Smooth muscle cell of the coronary artery (primary cell): ENCODE results near the gene FOSB. TPM values are rescaled to one million over a fixed set of nuclear protein-coding genes. Genes with fewer than 3 reads are reported as not detected.

Experiments
- total RNA-seq: library from RNA; depleted of rRNA; stranded (reverse); fragments of >200 nt; gene quantifications from 2 replicates; pipeline ENCODE4 v1.2.3, GENCODE V29; 2014; ENCODE audit warnings: low replicate concordance

FOSB gene
- total RNA-seq = 0.94 and 6.2 TPM in 2 replicates

GRCh38 chr19:45467456-45468158, at the start of gene FOSB:
Gene FOSB, plus strand, starts transcription at chr19:45467996. Its CDS starts 591 bp downstream, at chr19:45468587.

GRCh38 chr19:45423589-45424190, 44.1 kb upstream of the FOSB start, which contains the start of gene ERCC1:
Gene ERCC1, minus strand, starts transcription at chr19:45423917. Its CDS starts 543 bp downstream, at chr19:45423374.

GRCh38 chr19:45498411-45499195, 30.8 kb downstream of the FOSB start, which contains the start of gene PPM1N:
Gene PPM1N, plus strand, starts transcription at chr19:45498443. Its CDS starts 30 bp downstream, at chr19:45498473.

GRCh38 chr19:45506989-45507871, 39.4 kb downstream of the FOSB start, which contains the start of gene VASP:
Gene VASP, plus strand, starts transcription at chr19:45507479. Its CDS starts 293 bp downstream, at chr19:45507772.

Other genes with a start within 250 kb of the FOSB start
- under 0.01 TPM in 1 of 2 replicates, not detected in the other for gene EXOC3L2, start 222.6 kb upstream of the FOSB start, total RNA-seq
- 9.1 and 12.3 TPM in 2 replicates for gene MARK4, start 216.7 kb upstream of the FOSB start, total RNA-seq
- not detected in 2 replicates for gene CKM, start 145.1 kb upstream of the FOSB start, total RNA-seq
- gene KLC3, start 127.2 kb upstream of the FOSB start, total RNA-seq = 0.23 TPM in 1 of 2 replicates, not detected in the other
- gene ERCC2, start 97.4 kb upstream of the FOSB start, total RNA-seq = 20.2 and 21.0 TPM in 2 replicates
- 2.3 and 9.7 TPM in 2 replicates for gene PPP1R13L, start 62.9 kb upstream of the FOSB start, total RNA-seq
- gene POLR1G, start 61.4 kb upstream of the FOSB start, total RNA-seq = 2.8 and 7.7 TPM in 2 replicates
- gene ERCC1, start 44.1 kb upstream of the FOSB start, total RNA-seq = 27.5 and 94.3 TPM in 2 replicates
- gene RTN2, start 29.1 kb downstream of the FOSB start, total RNA-seq = 5.3 and 8.1 TPM in 2 replicates
- 0.35 and 2.6 TPM in 2 replicates for gene PPM1N, start 30.4 kb downstream of the FOSB start, total RNA-seq
- 11.2 and 81.0 TPM in 2 replicates for gene VASP, start 39.5 kb downstream of the FOSB start, total RNA-seq
- 2.1 and 3.1 TPM in 2 replicates for gene OPA3, start 116.8 kb downstream of the FOSB start, total RNA-seq
- gene GPR4, start 134.2 kb downstream of the FOSB start, total RNA-seq = 0.23 TPM in 1 of 2 replicates, not detected in the other
- 33.4 and 64.9 TPM in 2 replicates for gene EML2, start 171.4 kb downstream of the FOSB start, total RNA-seq
- gene GIPR, start 200.2 kb downstream of the FOSB start, total RNA-seq = 1.8 TPM in 1 of 2 replicates, not detected in the other
- 966 and 1,002 TPM in 2 replicates for gene SNRPD2, start 224.0 kb downstream of the FOSB start, total RNA-seq
- gene QPCTL, start 224.7 kb downstream of the FOSB start, total RNA-seq = 3.2 and 10.4 TPM in 2 replicates